ENCODE measurements around the gene STAT6. TPM values are rescaled to one million over a fixed set of nuclear protein-coding genes. Genes with fewer than 3 reads are reported as not detected.

The STAT6 gene
- total and polyA plus RNA-seq, 2 of the 8 experiments (the other 6 are each of a cell fraction or from before 2014, with no cell fraction given): 32.9 to 38.7 TPM

- TF ChIP-seq CTCF (IDR thresholded peaks at IDR 0.05; ENCODE audit: control extremely low read depth in 1 of 3, insufficient read depth in 1 of 3, low read depth in 1 of 3, low read length in 3 of 3): no peak
- no peak for TF ChIP-seq ATF3 (IDR thresholded peaks at IDR 0.05; ENCODE audit: insufficient read depth, low read depth, low read length)
Observed at GRCh38 chr12:57106021-57106708, 5.0 kb downstream of the STAT6 start (continued).

All from H1 (cell line).